ENCODE measurements around the gene NR4A2. TPM values are rescaled to one million over a fixed set of nuclear protein-coding genes. Genes with fewer than 3 reads are reported as not detected.

The NR4A2 gene
- 3.1 TPM for total RNA-seq

DNA sequence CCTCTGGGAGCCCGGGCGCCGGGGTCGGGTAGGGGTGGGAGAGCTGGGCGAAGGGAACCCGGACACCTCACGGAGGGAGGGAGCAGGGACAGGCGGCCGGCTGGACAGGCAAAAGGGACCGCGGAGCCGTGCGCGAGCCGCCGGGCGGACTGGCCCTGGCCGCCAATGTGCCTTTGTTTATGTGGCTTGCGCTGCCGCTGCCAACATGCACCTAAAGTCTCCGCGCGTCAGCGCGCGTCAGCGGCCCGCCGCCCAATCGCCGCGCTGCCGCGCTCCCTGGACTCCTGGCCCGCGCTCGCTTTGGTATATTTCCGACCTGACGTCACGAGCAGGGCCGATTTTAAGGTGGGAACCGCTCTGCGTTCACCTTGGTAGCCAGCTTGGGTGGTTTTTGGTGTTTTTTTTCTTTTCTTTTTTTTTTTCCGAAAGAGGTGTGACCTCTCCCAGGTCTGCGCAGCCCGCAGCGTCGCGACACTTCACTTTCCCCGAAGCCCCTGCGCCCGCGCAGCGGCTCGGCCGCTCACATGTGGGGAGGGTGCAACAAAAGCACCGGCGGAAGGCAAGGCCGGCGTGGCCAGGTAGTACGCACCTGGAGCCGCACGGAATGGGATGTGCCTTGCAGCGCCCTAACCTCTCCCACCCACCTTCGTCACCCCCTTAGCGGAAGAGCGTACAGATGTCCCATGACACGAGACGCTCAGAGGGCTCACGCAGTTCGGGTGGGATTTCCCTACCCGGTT, at the start of gene NR4A2:
NR4A2 (minus strand) TSS at position 188 of the 740 bp plus-strand sequence. CDS start 2,535 bp downstream, outside the sequence.
- peak; percentile 85 for ATAC-seq

DNA sequence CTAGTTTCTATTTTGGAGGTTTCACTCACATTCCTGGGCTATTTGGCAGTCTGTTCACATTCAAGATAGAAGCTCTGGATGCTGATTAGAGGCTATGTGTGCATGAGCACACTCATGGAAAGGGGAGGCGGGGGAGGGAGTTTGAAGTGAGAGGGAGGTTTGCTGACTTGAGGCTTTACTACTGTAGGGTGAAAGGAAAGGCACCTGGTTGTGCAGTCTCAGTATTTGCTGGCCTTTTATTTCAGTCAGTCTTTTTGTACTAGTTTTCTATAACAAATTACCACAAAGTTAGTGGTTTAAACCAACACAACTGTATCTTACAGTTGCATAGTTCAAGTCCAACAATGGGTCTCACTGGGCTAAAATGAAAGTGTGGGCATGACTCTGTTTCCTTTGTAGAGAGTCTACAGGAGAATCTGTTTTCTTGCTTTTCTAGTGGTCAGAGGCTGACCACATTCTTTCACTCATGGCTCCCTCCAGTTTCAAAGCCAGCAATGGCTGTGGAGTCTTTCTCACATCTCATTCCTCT, 47.7 kb upstream of the NR4A2 start:
- ATAC-seq, result no peak

DNA sequence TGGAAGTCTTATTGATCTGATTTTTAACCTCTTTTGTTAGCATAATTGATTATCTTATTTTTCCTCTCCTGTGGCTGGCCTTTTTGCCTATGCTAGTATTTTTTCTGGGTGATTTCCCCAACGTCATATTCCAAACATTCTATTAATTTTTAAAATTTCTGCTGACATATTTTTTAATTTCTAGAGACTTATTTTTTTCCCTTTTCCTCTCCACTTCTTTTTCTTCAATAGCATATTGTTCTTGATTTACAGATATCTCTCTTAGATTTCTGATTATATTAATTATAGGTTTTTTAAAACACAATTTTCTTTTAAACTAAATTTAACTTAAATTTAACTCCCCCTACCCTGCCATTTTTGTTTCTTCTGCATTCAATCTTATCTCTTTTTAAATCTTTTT, 47.2 kb upstream of the NR4A2 start:
- ATAC-seq, result no peak

DNA sequence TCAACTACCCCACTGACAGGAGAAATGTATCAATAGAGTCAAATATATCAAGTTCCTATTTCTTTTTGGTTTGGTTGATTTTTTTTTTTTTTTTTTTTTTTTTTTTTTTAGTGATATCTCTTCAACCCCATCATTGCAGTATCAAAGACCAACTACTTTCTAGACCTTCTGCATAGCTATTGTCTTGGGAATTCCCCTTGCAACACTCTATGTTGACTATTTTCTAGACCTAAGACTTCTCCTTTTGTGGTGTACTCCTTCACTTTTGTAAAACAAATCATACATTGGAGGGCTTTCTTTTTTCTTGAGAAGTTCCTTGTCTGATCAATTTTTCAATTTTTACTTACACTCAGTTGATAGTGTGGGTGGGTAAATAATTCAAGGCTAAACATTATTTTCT, 46.5 kb upstream of the NR4A2 start:
- no peak for ATAC-seq

DNA sequence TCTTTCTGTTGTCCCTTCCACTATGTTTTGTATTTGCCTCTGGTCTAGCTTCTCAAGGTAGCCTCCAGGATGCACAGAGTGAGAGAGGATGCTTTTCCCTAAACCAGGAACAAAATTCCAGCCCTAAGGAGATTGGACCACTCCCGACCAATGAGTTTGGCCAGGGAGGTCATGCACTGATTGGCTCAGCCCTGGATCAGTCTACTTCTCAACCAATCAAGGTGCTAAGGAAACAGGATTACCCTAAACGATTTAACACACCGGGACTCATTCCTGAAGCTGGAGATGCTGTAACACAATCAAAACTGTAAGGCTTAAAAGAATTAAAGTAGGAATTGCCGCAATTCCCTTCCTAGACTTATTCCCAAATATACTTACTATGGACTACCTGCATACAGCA, 34.2 kb upstream of the NR4A2 start:
- no peak for ATAC-seq

DNA sequence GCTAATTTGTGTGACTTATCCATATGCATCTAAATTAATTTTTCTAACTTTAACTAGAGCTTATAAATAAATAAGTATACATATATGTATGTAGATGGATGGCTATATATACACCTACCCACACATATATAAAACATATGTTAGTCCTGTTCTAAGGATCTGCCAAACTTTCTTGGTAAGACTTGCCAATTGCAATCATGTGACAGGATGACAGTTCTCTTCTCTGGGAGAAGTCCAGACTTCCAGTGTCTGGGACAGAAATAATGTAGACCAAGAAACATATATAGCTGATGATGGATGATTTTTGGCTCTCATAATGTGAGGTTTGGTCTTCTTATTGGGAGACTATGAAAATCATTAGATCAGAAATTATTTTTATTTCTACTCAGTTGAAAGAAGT, 30.6 kb upstream of the NR4A2 start:
- no peak for ATAC-seq

DNA sequence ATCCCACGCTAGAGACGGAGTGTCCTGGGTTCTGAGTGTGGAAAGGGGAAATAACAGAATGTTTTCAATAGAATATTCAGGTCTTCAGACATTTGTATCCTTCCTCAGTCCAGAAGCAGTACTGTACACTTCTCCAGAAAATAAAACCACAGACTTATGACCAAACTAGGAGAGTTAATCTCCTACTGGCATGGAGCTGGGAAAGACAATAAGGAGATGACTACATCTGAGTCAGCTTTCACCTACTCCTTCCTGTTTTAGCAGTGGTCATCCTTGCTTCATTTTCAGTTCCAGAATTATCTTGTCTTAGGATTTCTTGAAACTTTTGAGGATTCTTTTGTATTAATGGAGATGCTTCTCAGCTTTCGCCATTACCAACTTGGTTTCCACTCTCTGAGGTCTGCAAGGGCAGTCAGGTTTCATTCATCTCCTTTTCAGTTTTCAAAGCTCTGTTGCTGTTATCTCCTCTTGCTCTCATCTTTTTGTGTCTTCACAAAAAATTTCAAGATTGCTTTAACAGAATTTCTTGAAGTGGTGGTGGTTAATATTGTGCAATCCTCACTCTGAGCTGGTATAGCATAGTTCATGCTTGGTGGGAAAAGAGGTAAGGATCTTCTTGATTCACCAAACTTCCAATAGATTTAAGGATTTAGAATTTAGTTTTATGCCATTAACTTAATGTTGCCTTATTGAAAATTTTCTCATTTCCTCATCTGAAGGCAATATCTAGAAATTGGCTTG, 23.7 kb upstream of the NR4A2 start:
- peak; percentile 68 for ATAC-seq

DNA sequence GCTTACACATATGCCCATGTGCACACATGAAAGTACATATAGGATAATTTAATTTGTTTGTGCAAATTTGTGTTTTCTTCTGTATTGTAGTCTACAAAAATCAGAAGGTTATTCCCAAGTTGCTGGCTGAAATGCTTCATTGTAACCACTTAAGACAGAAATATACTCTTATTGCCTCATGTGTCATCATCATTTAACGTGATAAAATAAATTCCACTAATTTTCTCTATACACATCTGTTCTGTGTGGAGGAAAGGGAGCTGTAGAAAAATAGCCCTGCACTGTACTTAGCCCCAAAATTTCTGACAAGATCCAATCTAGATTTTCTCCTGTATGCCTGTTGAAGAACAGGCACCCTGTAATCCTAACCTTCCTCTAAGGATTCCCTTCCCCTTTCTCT, 20.4 kb upstream of the NR4A2 start:
- ATAC-seq, result no peak

DNA sequence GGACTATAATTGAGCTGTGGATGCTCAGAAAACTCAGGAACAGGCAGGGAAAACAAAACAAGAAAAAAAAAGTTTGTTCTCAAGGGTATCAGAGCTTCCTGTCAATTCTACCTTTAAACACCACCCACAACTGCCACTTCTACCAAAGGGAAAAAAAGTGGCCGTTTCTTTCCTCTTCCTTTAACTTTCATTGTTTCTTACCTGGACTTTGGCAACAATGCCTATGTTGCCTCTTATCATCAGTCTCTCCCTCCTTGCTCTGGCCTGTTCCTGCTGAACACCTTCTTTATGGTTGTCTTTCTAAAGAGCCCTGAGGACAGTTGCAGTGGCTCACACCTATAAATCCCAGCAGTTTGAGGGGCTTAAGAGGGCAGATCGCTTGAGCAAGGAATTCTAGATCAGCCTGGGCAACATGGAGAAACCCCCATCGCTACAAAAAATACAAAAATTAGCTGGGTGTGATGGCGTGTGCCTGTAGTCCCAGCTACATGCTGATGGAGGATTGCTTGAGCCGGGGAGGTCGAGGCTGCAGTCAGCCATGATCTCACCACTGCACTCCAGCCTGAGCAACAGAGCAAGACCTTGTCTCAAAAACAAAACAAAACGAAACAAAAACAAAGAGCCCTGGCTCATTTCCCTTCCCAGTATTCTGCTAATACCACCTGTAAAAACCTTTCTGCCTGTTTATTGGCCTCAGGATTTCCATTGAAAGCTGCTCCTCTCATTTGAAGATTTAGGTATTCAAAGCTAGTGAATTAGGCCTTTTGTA, 18.0 kb upstream of the NR4A2 start:
- no peak for ATAC-seq

DNA sequence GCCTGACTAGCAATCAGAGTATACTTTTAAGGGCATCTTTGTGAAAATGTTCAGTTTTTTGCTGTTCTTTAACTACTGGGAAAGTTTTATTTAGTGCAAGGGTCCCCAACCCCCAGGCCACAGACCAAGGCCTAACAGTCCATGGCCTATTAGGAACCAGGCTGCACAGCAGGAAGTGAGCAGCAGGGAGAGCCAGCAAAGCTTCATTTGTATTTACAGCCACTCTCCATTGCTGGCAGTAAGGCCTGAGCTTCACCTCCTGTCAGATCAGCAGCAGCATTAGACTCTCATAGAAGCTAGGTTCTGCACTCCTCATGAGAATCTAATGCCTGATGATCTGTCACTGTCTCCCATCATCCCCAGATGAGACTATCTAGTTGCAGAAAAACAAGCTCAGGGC, 17.1 kb upstream of the NR4A2 start:
- no peak for ATAC-seq

DNA sequence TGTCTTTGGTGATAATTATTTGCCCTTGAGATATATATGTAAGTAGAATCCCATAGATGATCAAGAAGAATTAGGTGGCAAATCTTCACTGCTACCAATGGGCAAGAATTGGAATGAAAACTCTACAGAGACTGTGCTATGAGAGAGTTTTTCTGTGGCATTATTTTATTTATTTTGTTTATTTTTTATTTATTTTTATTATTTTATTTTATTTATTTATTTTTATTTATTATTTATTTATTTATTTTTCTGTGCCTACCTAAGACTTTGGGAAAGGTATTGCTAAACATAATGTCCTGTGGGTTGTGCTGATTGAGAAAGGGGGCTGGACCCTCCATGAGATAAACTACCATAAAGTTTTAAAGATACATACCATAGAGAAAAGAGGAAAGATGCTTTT, 16.6 kb upstream of the NR4A2 start:
- no peak for ATAC-seq

DNA sequence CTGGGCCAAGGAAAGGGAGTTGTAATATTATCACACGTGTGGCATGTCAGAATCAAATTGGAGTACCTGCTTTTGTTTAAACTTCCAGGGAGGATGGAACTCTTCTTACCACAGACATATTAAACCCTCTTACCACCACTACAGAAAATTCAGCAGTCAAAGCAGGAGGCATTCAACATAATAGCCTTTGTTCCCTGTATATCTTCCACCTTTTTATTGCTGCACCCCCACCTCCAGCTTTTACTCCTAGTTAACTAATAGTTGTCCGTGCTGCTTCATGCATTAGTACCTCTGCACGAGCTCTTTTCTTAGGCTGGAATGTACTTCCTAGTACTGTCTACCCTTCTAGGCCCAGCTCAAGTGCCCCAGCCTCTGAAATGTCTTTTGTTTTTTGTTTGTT, 14.9 kb upstream of the NR4A2 start:
- ATAC-seq, result no peak

DNA sequence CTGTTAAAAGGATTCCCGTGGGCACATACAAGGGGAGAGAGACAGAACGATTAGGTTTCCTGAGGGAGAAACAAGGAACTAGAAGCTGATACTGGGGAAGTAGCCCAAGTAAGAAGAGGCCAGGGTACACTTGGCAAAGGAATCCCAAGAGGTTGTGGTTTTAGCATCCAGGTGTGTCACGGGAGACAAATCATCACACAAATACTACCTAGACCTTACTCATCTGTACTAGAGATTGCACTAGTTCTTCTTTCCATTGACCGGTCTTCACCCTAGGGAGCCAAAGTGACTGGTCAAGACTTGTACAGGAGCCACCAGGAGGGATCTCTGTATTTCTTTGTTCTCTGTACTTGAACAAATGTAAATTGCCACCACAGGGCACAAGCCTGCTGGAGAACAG, 14.2 kb upstream of the NR4A2 start:
- ATAC-seq, result no peak

DNA sequence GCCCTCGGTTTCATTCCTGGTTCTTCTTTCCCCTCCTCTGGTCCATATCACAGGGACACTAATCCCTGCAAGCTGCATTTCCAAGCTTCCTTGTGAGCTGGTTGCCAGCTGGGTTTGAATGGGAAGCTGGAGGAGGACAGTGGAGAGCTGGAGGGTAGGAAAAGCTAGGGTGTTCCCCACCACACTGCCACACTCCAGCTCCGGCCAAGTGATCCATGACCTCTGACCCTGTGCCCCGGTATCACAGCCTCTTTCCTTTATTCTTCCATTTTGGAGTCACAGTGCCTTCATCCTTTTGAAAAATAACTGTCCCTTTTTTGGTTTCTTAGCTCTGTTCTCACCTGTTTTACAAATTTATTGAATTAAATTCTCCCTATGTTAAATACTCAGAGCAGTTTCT, 13.1 kb upstream of the NR4A2 start:
- ATAC-seq, result no peak

DNA sequence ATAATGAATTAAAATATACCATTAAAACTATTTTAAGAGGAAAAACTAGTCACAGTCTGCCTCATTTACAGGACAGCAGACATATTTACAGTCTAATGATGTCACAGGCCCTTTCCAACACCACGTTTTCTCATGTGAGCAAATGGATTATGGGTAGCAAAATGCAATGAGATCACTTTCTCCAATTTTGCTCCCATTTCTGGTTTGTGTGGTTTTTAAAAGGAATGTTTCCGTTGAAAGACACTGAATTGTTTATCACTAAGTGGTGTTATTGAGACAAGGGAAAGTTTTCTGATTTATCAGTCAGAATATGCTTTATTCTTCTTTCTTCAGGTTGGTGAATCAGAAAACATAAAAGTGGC, 11.4 kb upstream of the NR4A2 start:
- ATAC-seq, result no peak

DNA sequence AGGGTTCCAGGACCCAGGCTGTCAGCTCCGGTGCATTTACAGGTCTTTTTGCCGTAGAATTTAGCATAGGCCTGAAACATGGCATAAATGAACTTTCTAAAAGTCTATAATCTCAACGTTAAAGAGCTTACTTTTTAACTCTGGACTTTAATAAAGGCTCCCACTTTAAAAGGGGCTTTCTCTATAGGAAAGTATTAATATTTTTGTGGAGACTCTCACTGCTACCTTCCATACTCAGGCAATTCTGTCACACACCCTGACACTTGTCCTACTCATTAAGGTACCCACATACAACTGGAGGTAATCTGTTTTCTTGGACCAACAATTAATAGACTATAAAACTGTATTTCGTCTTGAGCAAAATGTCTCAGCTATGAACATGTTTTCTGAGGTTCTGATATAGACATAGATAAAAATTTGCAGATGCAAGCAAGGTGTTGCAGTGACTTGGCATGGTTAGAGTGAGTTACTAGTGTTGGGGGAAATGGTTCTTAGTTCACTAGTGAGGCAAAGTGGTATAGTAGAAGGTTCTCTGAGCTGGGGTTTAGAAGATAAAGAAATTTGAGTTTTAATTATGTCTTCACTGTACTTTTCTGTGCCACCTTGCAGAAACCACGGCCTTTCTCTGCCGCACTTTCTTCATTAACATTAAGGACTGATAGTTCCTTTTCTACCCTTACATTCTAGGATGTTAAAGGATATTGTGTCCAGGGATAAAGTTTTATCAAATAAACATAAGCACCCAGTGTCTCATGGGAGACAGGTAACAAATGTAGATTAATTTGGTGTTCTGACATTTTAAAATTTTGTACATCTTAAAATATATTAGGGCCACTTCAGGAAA, 10.8 kb upstream of the NR4A2 start:
- no peak for ATAC-seq

DNA sequence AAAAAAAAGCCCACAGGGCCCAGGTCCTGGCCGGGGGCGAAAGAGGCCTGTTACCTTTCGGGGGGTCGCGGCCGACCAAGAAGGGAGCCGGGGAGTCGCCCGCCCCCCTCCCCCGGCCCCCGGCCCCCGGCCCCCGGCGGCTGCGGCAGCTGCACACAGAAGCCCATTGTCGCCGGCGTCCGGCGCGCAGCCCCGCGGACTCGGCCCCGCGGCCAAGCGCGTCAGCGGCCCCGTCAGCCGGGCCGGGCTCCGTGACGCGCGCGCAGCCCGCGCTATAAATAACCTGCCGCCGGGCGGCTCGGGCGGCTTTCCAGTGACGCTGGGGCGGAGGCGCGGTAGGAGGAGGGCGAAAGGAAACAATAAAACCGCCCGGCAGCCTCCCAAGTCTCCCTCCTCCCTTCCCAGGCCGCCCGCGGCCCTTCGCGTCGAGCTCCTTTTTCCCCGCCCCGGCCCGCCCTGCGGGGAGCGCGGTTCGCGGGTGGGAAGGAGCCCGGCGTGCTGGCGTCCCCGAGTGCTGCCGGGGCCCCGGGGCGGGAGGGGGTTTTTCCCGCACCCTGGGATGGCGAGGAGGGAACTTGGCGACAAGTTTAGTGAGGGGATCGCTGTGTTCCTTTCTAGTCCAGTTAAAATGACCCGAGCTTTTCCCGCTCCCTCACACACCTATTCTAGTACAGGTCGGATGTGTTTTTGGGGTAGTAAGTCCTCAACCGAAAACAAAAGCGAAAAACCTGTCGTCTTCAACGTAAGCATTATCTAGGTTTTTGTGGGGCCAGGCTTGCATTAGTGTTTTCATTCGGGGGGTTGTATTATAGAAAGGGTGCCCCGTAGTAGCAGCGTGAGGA, 10.0 kb upstream of the NR4A2 start:
- ATAC-seq, result peak; percentile 91

DNA sequence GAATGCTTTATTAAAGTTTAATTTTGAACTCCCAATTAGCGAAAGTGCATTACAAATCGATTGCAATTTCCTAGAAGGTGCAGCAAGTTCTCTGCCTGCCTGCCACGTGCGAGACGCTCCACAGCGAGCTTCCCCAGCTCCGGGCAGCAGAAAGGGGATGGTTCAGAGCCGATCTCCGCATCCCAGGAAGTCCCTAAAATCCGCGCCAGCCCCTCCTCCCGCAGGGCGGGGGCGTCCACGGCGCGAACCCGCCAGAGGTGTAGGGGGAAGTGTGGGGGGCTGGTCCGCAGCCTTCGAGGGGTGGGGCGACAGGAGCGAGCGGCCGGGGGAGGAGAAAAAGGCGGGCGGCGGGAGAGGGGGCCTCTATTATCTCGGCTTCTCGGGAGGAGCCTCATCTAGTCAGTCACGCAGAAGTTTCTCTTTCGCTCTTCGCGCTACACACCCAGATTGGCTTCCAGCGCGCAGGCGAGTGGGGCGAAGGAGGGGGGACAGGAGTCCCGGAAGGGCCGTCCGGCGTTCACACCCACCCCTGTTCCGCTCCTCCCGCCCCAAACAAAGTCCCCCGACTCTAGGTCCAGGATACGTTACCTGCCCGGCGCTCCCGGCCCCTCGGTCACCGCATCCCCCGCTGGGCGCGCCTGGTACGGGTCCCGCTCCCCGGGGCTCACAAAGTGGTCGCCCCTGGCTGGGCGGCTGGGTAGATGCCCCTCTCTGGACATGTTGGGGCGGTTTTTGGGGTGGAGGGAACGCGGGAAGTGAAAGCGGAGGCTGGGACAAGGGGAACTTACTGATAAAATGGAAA, 9.1 kb upstream of the NR4A2 start:
- peak; percentile 91 for ATAC-seq

DNA sequence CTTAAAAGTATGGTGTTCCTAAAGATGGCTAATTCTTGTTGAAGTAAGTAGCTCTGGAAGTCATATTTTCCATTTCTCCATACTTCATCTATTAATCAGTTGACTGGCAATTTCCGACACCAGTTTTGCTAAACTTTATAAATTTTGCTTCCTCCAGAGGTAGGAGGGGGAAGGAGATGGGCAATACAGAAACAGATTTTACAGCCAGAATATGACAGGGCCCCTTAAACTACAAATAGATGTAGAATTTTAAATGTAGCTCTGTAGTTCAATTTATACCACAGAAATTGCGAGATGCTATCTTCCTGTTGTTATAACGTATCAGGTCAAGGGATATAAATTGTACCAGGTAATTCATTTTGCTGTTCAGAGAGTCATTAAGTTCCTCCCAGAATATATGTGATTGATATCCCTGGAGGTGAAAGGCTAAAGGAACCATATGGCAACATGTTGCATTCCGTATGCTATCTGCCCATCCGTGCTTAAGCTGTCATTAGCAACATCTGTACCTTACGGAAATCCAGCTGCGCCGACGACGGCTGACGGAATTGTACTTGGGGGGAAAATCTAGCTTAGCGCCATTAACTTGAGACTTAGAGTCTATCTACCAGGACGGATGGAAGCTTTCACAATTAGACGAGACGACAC, 8.4 kb upstream of the NR4A2 start:
- ATAC-seq, result no peak

DNA sequence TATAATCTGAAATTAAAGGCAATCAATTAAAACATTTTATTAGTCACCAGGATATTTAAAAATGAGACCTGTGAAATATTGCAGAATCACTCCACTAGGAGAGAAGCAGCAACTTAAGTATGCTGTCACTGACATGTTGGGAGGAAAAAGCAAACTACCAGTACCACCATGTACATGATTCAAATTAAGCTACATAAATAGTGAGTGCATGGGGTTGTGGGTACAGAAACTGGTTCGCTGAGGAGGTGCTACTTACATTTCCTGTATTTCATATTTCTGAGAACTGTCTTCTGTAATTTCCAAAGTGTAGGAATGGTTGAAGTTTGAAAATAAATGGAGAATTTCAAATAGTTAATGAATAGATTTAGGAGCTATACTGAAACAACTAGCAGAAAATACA, 7.9 kb upstream of the NR4A2 start:
- ATAC-seq, result no peak
